Activated T-cell treated with anti-CD3 and anti-CD28 coated beads for 4 hours (primary cell): ENCODE results near the gene PHOSPHO2.

Source experiments
- DNase-seq: peaks from one replicate; pipeline ENCODE4 v3.0.0-alpha.2; 2020

Gene PHOSPHO2

GRCh38 chr2:169694113-169694893 is at the start of gene PHOSPHO2, which contains the start of gene CFAP210:
TSS of gene PHOSPHO2 (plus strand) at chr2:169694469. CDS start at chr2:169700972, 6,503 bp downstream.
TSS of gene CFAP210 (minus strand) at chr2:169694405. CDS start at chr2:169694327, 78 bp downstream.
- peak; percentile 99 for DNase-seq

- no peak for DNase-seq
These were observed 46.8 kb upstream of the PHOSPHO2 start for GRCh38 chr2:169647496-169647895.

GRCh38 chr2:169649278-169649677 is 45.0 kb upstream of the PHOSPHO2 start:
- DNase-seq, result no peak

GRCh38 chr2:169653636-169654035 is 40.6 kb upstream of the PHOSPHO2 start:
- DNase-seq, result no peak

- DNase-seq, result no peak
These were observed 38.1 kb upstream of the PHOSPHO2 start for GRCh38 chr2:169656164-169656563.

- no peak for DNase-seq
These were observed 35.4 kb upstream of the PHOSPHO2 start for GRCh38 chr2:169658877-169659276.

GRCh38 chr2:169659320-169659719 is 34.9 kb upstream of the PHOSPHO2 start:
- DNase-seq, result no peak

- no peak for DNase-seq
These were observed 33.0 kb upstream of the PHOSPHO2 start for GRCh38 chr2:169661265-169661664.

- DNase-seq, result no peak
These were observed 31.5 kb upstream of the PHOSPHO2 start for GRCh38 chr2:169662744-169663143.

- DNase-seq, result no peak
These were observed 31.0 kb upstream of the PHOSPHO2 start for GRCh38 chr2:169663247-169663646.

GRCh38 chr2:169664600-169664977 is 29.7 kb upstream of the PHOSPHO2 start:
- DNase-seq, result no peak

GRCh38 chr2:169664978-169665930 is 29.0 kb upstream of the PHOSPHO2 start:
- no peak for DNase-seq

- DNase-seq, result no peak
These were observed 26.7 kb upstream of the PHOSPHO2 start for GRCh38 chr2:169667583-169667982.

GRCh38 chr2:169670215-169670651 is 24.0 kb upstream of the PHOSPHO2 start:
- no peak for DNase-seq

- DNase-seq, result no peak
These were observed 23.3 kb upstream of the PHOSPHO2 start for GRCh38 chr2:169670937-169671336.

- no peak for DNase-seq
These were observed 21.9 kb upstream of the PHOSPHO2 start for GRCh38 chr2:169672406-169672805.

- DNase-seq, result no peak
These were observed 21.2 kb upstream of the PHOSPHO2 start for GRCh38 chr2:169673106-169673505.

GRCh38 chr2:169673921-169674320 is 20.3 kb upstream of the PHOSPHO2 start:
- DNase-seq, result no peak

GRCh38 chr2:169676357-169676756 is 17.9 kb upstream of the PHOSPHO2 start:
- DNase-seq, result no peak

GRCh38 chr2:169676850-169677249 is 17.4 kb upstream of the PHOSPHO2 start:
- DNase-seq, result no peak

GRCh38 chr2:169683054-169683424 is 11.2 kb upstream of the PHOSPHO2 start:
- DNase-seq, result no peak

GRCh38 chr2:169683425-169684134 is 10.7 kb upstream of the PHOSPHO2 start:
- DNase-seq, result no peak

GRCh38 chr2:169684135-169684565 is 10.1 kb upstream of the PHOSPHO2 start:
- DNase-seq, result no peak
